Adrenal gland (tissue), 5 donors: ENCODE data around the gene KIF16B.

Experiments
- POLR2A ChIP-seq, 2 donors: fragments of 450-650 bp; IDR thresholded peaks; one replicate each; pipeline ENCODE4 v1.6.1; 2017; ENCODE audit warnings: antibody characterized with exemption in 2 of 2, mild to moderate bottlenecking in 2 of 2, moderate library complexity in 1 of 2
- TF ChIP-seq, protein P1 (sequence below), 6 experiments: fragments of 450-650 bp in 4 of 6; fragments of 200-600 bp in 2 of 6; sonication (generic) in 1 of 6; IDR thresholded peaks; 1 replicate in 5 of 6; 2 replicates in 1 of 6; pipeline versions ENCODE4 v1.5.1 to v1.8.0; 2016 to 2021; ENCODE audit warnings: antibody characterized with exemption in 6 of 6, mild to moderate bottlenecking in 2 of 6, moderate library complexity in 1 of 6
- donor health status: DM: no; HTN: no; CAD: no.

DNA sequence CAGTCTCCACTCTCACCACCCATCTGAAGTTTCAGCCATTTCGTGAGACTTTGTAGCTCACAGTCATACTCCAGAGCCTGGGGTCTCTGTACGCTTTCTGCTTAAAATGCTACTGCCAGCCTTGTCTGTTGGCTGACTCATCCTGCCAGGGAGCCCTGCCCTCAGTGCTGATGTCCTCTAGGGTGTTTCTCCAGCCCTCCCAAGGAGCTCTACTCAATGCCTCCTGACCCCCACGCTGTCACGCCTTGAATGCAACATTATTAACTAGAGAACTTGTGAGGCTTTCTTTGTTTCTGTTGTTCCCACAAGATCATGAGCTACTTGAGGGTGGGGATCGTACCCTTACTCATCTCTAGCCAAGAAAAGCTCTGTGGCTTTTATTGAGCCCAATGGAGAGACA lies 20.1 kb downstream of the KIF16B start:
- TF ChIP-seq POLR2A (IDR thresholded peaks at IDR 0.05) = no peak
- TF ChIP-seq, protein P1, sequence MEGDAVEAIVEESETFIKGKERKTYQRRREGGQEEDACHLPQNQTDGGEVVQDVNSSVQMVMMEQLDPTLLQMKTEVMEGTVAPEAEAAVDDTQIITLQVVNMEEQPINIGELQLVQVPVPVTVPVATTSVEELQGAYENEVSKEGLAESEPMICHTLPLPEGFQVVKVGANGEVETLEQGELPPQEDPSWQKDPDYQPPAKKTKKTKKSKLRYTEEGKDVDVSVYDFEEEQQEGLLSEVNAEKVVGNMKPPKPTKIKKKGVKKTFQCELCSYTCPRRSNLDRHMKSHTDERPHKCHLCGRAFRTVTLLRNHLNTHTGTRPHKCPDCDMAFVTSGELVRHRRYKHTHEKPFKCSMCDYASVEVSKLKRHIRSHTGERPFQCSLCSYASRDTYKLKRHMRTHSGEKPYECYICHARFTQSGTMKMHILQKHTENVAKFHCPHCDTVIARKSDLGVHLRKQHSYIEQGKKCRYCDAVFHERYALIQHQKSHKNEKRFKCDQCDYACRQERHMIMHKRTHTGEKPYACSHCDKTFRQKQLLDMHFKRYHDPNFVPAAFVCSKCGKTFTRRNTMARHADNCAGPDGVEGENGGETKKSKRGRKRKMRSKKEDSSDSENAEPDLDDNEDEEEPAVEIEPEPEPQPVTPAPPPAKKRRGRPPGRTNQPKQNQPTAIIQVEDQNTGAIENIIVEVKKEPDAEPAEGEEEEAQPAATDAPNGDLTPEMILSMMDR (IDR thresholded peaks at IDR 0.05) = no peak
